GM19023 (cell line): Measurements from ENCODE around the gene RAET1L.
"Not testable (repeated sequence)": the region's sequence is repeated elsewhere in the genome, so short reads cannot be mapped to it uniquely, and the experiment has no call there.

Experiments
- ATAC-seq: cut with Tn5 transposase; IDR thresholded peaks from one replicate; pipeline ENCODE4 v1.9.1; 2021; ENCODE audit warnings: mild to moderate bottlenecking, moderate library complexity; ENCODE audit not compliant: unreplicated experiment

Gene RAET1L

GRCh38 chr6:150025201-150025917 lies at the start of gene RAET1L:
RAET1L (minus strand) TSS chr6:150025532; CDS start chr6:150025471, 61 bp downstream.
- no peak for ATAC-seq

- ATAC-seq, result no peak
Observed at GRCh38 chr6:150075034-150075421, 49.7 kb upstream of the RAET1L start.

GRCh38 chr6:150074396-150075033 lies 49.2 kb upstream of the RAET1L start:
- not testable (repeated sequence) for ATAC-seq

- ATAC-seq, result no peak
Observed at GRCh38 chr6:150072201-150072600, 46.9 kb upstream of the RAET1L start.

GRCh38 chr6:150070236-150070818 lies 45.0 kb upstream of the RAET1L start:
- ATAC-seq, result no peak

GRCh38 chr6:150069706-150070105 lies 44.4 kb upstream of the RAET1L start:
- no peak for ATAC-seq

GRCh38 chr6:150068720-150069648 lies 43.7 kb upstream of the RAET1L start, which contains the start of gene ULBP3:
ULBP3 (minus strand) TSS chr6:150069121; CDS start chr6:150069066, 55 bp downstream.
- ATAC-seq, result peak; percentile 62

GRCh38 chr6:150068151-150068550 lies 42.8 kb upstream of the RAET1L start:
- no peak for ATAC-seq

- no peak for ATAC-seq
Observed at GRCh38 chr6:150065083-150065482, 39.8 kb upstream of the RAET1L start.

- no peak for ATAC-seq
Observed at GRCh38 chr6:150063640-150064039, 38.3 kb upstream of the RAET1L start.

- not testable (repeated sequence) for ATAC-seq
Observed at GRCh38 chr6:150059973-150060372, 34.6 kb upstream of the RAET1L start.

GRCh38 chr6:150058986-150059385 lies 33.7 kb upstream of the RAET1L start:
- ATAC-seq, result no peak

GRCh38 chr6:150058231-150058792 lies 33.0 kb upstream of the RAET1L start:
- no peak for ATAC-seq

- ATAC-seq, result no peak
Observed at GRCh38 chr6:150057501-150057951, 32.2 kb upstream of the RAET1L start.

GRCh38 chr6:150056916-150057315 lies 31.6 kb upstream of the RAET1L start:
- ATAC-seq, result no peak

- ATAC-seq, result no peak
Observed at GRCh38 chr6:150056156-150056555, 30.8 kb upstream of the RAET1L start.

- no peak for ATAC-seq
Observed at GRCh38 chr6:150055131-150055530, 29.8 kb upstream of the RAET1L start.

GRCh38 chr6:150053450-150053849 lies 28.1 kb upstream of the RAET1L start:
- ATAC-seq, result no peak

GRCh38 chr6:150050846-150051245 lies 25.5 kb upstream of the RAET1L start:
- no peak for ATAC-seq

- ATAC-seq, result no peak
Observed at GRCh38 chr6:150048099-150048498, 22.8 kb upstream of the RAET1L start.

- no peak for ATAC-seq
Observed at GRCh38 chr6:150046943-150047342, 21.6 kb upstream of the RAET1L start.
